Heart left ventricle (tissue), 16 donors: ENCODE results near the gene NTF3. TPM values are rescaled to one million over a fixed set of nuclear protein-coding genes. Genes with fewer than 3 reads are reported as not detected.

Experiments used
- ATAC-seq, 4 donors: fragments of 200-7000 bp; cut with Tn5 transposase; one replicate each; pipeline ENCODE4 v1.9.1; 2020 to 2022; ENCODE audit warnings: moderate library complexity in 4 of 4, mild to moderate bottlenecking in 3 of 4, moderate number of reproducible peaks in 1 of 4
- DNase-seq, 5 donors: peaks; one replicate each; pipeline ENCODE4 v3.0.0-alpha.2; 2020
- H3K27ac ChIP-seq, 12 donors: fragments of 200-600 bp; sonication (generic) in 4 of 12; one replicate each; pipeline versions ENCODE4 v1.5.0 to v1.8.0; 2016 to 2022; ENCODE audit warnings: mild to moderate bottlenecking in 2 of 12
- H3K27me3 ChIP-seq, 9 donors: fragments of 200-600 bp; sonication (generic) in 2 of 9; one replicate each; pipeline versions ENCODE4 v1.5.1 to v1.8.0; 2016 to 2022; ENCODE audit warnings: mild to moderate bottlenecking in 3 of 9
- H3K36me3 ChIP-seq, 9 donors: fragments of 200-600 bp; sonication (generic) in 2 of 9; one replicate each; pipeline versions ENCODE4 v1.5.0 to v1.8.0; 2018 to 2022; ENCODE audit warnings: mild to moderate bottlenecking in 2 of 9
- H3K4me1 ChIP-seq, 12 donors: fragments of 200-600 bp; sonication (generic) in 4 of 12; one replicate each; pipeline versions ENCODE4 v1.5.0 to v1.8.0; 2016 to 2022; ENCODE audit warnings: mild to moderate bottlenecking in 3 of 12
- H3K4me3 ChIP-seq, 12 donors: fragments of 200-600 bp; sonication (generic) in 4 of 12; one replicate each; pipeline versions ENCODE4 v1.5.0 to v1.8.0; 2017 to 2022; ENCODE audit warnings: mild to moderate bottlenecking in 9 of 12, moderate library complexity in 4 of 12
- H3K9me3 ChIP-seq, 12 donors: fragments of 200-600 bp; sonication (generic) in 4 of 12; one replicate each; pipeline versions ENCODE4 v1.5.0 to v1.8.0; 2016 to 2022; ENCODE audit warnings: mild to moderate bottlenecking in 1 of 12
- CTCF ChIP-seq, 12 donors: fragments of 200-600 bp; sonication (generic) in 4 of 12; IDR thresholded peaks; one replicate each; pipeline versions ENCODE4 v1.5.0 to v1.8.0; 2018 to 2022; ENCODE audit warnings: antibody characterized with exemption in 12 of 12, mild to moderate bottlenecking in 5 of 12
- POLR2A ChIP-seq, 2 donors: fragments of 450-650 bp; IDR thresholded peaks; one replicate each; pipeline ENCODE4 v1.6.1; 2017; ENCODE audit warnings: antibody characterized with exemption in 2 of 2, mild to moderate bottlenecking in 2 of 2, moderate library complexity in 2 of 2
- WGBS, 4 donors: extraction: QIAGEN DNeasy Blood & Tissue Kit in 2 of 4; methylation state at CpG; one replicate each; pipeline versions ENCODE4 v1.1.5 to v1.1.7; 2013 to 2018; 5-methylcytosine and 5-hydroxymethylcytosine counted together
- intact Hi-C, 10 donors: fragments of 100-400 bp; cut with DNase I; formaldehyde crosslinking; loops; one replicate each; pipeline versions ENCODE4 v1.11.1 to v1.14.2; 2022
- polyA plus RNA-seq, 2 donors: library from polyadenylated mRNA; stranded (reverse); fragments of 200-250 nt; gene quantifications; one replicate each; pipeline ENCODE4 v1.2.3, GENCODE V29; 2013
- total RNA-seq, 9 donors: library from RNA; depleted of rRNA in 2 of 9; stranded (reverse); fragments of >200 nt in 2 of 9; fragmentation: NEBNext Ultra II Directional in 3 of 9; extraction: Animal tissue kit (Norgen Biotek cat#: 25700) in 3 of 9; gene quantifications; one replicate each; pipeline versions ENCODE4 v1.1.0 to v1.2.4, GENCODE V29; 2016 to 2023
- donor health status: ischemic (EF 13 %, LVEDD 7.1; RV severe dilation, severe dysfunction).
- donor health status: healthy with polysubstance abuse.
- donor health status: DM: no; HTN: yes; CAD: no.
- donor health status: DM: no; HTN: no; CAD: no.
- donor health status: ischemic (EF 25% LVEDD 6.9; RV normal size, moderate dysfunction).
- donor health status: ischemic (EF 25% LVEDD 5.7; RV mildly dilated, moderate dysfunction).
- donor health status: healthy.
- donor health status: DM: yes; HTN: yes; CAD: no.
- donor health status: ischemic (EF 35%, LVEDD 5.7; RV mildly dilated, moderate dysfunction).
- donor health status: nonischemic (EF 11% LVEDD 7.7; RV severe dilation, severe dysfunction).
- donor health status: DM: yes; HTN: yes; CAD: no.
- donor health status: PGD.
- donor health status: ischemic (EF 29% LVEDD 5.4; RV normal size, mild dysfunction).
- donor health status: nonischemic (EF 23%, LVEDD 6.1; RV moderate dilation, normal function).

Gene NTF3
- total and polyA plus RNA-seq, 11 donors: 0.26 to 1.7 (median 0.63) TPM

- ATAC-seq: no peak
- intact Hi-C loops: no loop called here
- no peaks in the 10 kb centered on the region for H3K9me3 ChIP-seq
- H3K36me3 ChIP-seq: no peaks in the 10 kb centered on the region
- H3K27ac ChIP-seq: no peak overlapping the region
- WGBS, 4 donors: 86 to 93% (median 87%) methylated on average over 11 of the region's 11 CpGs
- no peak overlapping the region for H3K4me3 ChIP-seq
- H3K4me1 ChIP-seq: peaks cover 0 to 28% (median 12%) of the 10 kb centered on the region in 12 donors
- no peak for DNase-seq
- peaks cover 0 to 13% (median 0%) of the 10 kb centered on the region in 9 donors for H3K27me3 ChIP-seq
- no peak for TF ChIP-seq CTCF (IDR thresholded peaks at IDR 0.05)
- no peak for TF ChIP-seq POLR2A (IDR thresholded peaks at IDR 0.05)
Observed at GRCh38 chr12:5455045-5455444, 23.1 kb downstream of the NTF3 start.

GRCh38 chr12:5456030-5456429 is 24.1 kb downstream of the NTF3 start:
- no peak for ATAC-seq

GRCh38 chr12:5456906-5457305 is 25.0 kb downstream of the NTF3 start:
- H3K27ac ChIP-seq: peak overlapping the region in 8 of 12 donors; percentile 33 to 59 (median 50)

More at GRCh38 chr12:5456030-5456429, 24.1 kb downstream of the NTF3 start:
- intact Hi-C loops: no loop called here
- no peak for TF ChIP-seq POLR2A (IDR thresholded peaks at IDR 0.05)
- no peak for TF ChIP-seq CTCF (IDR thresholded peaks at IDR 0.05)
- H3K9me3 ChIP-seq: no peaks in the 10 kb centered on the region
- WGBS, 4 donors: 81 to 88% (median 86%) methylated on average over 6 of the region's 6 CpGs
- H3K27me3 ChIP-seq: peaks cover 0 to 13% (median 0%) of the 10 kb centered on the region in 9 donors
- DNase-seq: no peak
- H3K36me3 ChIP-seq: no peaks in the 10 kb centered on the region
- no peak overlapping the region for H3K4me3 ChIP-seq
- H3K27ac ChIP-seq: peak overlapping the region in 2 of 12 donors; percentile 42 to 53
- peaks cover 0 to 28% (median 12%) of the 10 kb centered on the region in 12 donors for H3K4me1 ChIP-seq

More at GRCh38 chr12:5456906-5457305, 25.0 kb downstream of the NTF3 start:
- H3K36me3 ChIP-seq: no peaks in the 10 kb centered on the region
- H3K4me3 ChIP-seq: peak overlapping the region in 1 of 12 donors; percentile 15
- WGBS, 4 donors: 24 to 35% (median 31%) methylated on average over 8 of the region's 8 CpGs
- H3K27me3 ChIP-seq: peaks cover 0 to 13% (median 0%) of the 10 kb centered on the region in 9 donors
- TF ChIP-seq CTCF (IDR thresholded peaks at IDR 0.05): no peak
- TF ChIP-seq POLR2A (IDR thresholded peaks at IDR 0.05): no peak
- H3K9me3 ChIP-seq: no peaks in the 10 kb centered on the region
- no peak for DNase-seq
- H3K4me1 ChIP-seq: peaks cover 0 to 28% (median 12%) of the 10 kb centered on the region in 12 donors
- ATAC-seq: peak in 3 of 4 donors; percentile 30 to 65 (median 53)
- intact Hi-C loops: no loop called here
